ENCODE results near the gene ELOVL2.

The ELOVL2 gene

GRCh38 chr6:11028959-11029358 lies 15.1 kb downstream of the ELOVL2 start:
- DNase-seq, result no peak
- in situ Hi-C loops (cut with MboI; ENCODE audit: low pct_unique_long_range_greater_than_20kb, low sequenced_read_pairs), result no loop called here

GRCh38 chr6:11027565-11028110 lies 16.5 kb downstream of the ELOVL2 start:
- in situ Hi-C loops (cut with MboI; ENCODE audit: low pct_unique_long_range_greater_than_20kb, low sequenced_read_pairs), result no loop called here
- DNase-seq, result no peak

- no peak for DNase-seq
- in situ Hi-C loops (cut with MboI; ENCODE audit: low pct_unique_long_range_greater_than_20kb, low sequenced_read_pairs), result no loop called here
These were observed 18.0 kb downstream of the ELOVL2 start for GRCh38 chr6:11025921-11026635.

GRCh38 chr6:11025130-11025529 lies 19.0 kb downstream of the ELOVL2 start:
- in situ Hi-C loops (cut with MboI; ENCODE audit: low pct_unique_long_range_greater_than_20kb, low sequenced_read_pairs), result no loop called here

DNA sequence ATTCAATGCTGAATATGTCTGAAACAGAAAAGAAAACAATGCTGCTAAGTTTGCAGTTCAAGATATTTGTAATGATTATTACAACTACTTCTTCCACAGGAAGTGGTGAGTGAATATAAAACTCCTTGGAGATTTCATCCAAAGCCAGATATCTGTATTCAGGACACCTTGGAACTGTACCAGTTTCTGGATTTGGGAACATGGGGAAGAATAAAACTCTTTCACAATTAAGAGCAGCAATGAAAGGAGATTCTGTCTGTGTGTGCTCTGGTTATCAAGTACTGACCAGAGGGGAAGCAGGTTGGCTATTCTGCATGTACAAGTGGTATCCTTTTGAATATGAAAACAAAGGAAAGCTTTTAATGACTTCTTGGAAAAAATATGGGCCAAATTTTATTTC lies 21.1 kb downstream of the ELOVL2 start:
- DNase-seq, result no peak
- in situ Hi-C loops (cut with MboI; ENCODE audit: low pct_unique_long_range_greater_than_20kb, low sequenced_read_pairs), result no loop called here

More at GRCh38 chr6:11025130-11025529, 19.0 kb downstream of the ELOVL2 start:
- no peak for DNase-seq

GRCh38 chr6:11021714-11022113 lies 22.4 kb downstream of the ELOVL2 start:
- in situ Hi-C loops (cut with MboI; ENCODE audit: low pct_unique_long_range_greater_than_20kb, low sequenced_read_pairs), result no loop called here
- no peak for DNase-seq

DNA sequence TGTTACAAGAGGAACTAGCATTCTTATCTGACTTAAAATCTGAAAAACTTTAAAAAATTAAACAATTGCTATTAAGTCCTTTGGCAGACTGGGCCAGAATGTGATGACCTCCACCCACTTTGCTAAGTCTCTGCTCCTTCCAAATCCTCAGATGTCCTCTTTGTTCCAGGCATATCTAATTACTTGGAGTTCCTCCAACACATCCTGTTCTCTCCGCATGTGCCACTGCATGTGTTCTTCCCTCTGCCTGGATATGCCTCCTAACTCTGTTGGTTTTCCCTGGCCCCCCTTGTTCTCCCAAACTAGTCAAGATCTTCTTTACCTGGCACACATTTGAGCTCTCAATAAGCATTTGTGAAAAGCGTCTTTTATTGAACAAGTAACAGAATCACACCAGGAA lies 23.1 kb downstream of the ELOVL2 start:
- DNase-seq, result no peak
- in situ Hi-C loops (cut with MboI; ENCODE audit: low pct_unique_long_range_greater_than_20kb, low sequenced_read_pairs), result no loop called here

DNA sequence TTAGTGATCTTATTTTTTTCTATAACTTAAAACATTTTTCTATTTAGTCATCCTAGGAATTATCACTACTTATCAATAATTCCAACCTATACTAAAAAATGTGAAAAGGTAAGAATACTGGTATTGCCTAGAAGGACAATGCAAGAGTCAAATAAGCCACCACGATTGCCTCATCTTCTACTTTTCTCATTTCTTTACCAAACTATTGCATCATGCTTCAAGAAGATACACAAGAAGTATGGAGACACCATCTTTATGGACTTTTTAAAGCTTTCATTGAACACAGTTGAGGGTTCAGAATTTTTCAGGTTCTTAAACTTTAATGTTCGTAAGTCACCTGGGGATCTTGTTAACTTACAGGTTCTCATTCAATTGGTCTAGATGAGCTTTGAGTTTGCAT lies 25.9 kb downstream of the ELOVL2 start:
- in situ Hi-C loops (cut with MboI; ENCODE audit: low pct_unique_long_range_greater_than_20kb, low sequenced_read_pairs), result no loop called here

GRCh38 chr6:11017090-11017489 lies 27.0 kb downstream of the ELOVL2 start:
- DNase-seq, result no peak
- in situ Hi-C loops (cut with MboI; ENCODE audit: low pct_unique_long_range_greater_than_20kb, low sequenced_read_pairs), result no loop called here

More for the DNA sequence above, 25.9 kb downstream of the ELOVL2 start:
- no peak for DNase-seq

GRCh38 chr6:11016452-11016851 lies 27.7 kb downstream of the ELOVL2 start:
- DNase-seq, result no peak
- in situ Hi-C loops (cut with MboI; ENCODE audit: low pct_unique_long_range_greater_than_20kb, low sequenced_read_pairs), result no loop called here

DNA sequence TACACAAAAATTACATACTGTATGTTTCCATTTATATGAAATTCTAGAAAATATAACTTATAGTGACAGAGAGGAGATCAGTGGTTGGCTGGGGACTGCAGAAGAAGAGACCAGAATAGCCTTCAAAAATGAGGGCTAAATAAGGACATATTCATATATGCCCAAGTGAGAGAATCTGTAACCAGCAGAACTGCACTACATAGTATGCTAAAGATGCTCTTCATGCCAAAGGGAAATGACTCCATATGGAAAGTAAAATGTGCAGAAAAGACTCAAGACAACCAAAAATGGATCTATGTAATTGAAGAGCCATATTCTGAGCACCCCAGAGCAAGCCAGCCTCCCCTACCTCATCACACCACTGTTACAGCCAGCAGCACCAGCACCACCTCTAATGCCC lies 29.0 kb downstream of the ELOVL2 start:
- no peak for DNase-seq
- in situ Hi-C loops (cut with MboI; ENCODE audit: low pct_unique_long_range_greater_than_20kb, low sequenced_read_pairs), result no loop called here

- no peak for DNase-seq
- in situ Hi-C loops (cut with MboI; ENCODE audit: low pct_unique_long_range_greater_than_20kb, low sequenced_read_pairs), result no loop called here
These were observed 30.4 kb downstream of the ELOVL2 start for GRCh38 chr6:11013721-11014070.

DNA sequence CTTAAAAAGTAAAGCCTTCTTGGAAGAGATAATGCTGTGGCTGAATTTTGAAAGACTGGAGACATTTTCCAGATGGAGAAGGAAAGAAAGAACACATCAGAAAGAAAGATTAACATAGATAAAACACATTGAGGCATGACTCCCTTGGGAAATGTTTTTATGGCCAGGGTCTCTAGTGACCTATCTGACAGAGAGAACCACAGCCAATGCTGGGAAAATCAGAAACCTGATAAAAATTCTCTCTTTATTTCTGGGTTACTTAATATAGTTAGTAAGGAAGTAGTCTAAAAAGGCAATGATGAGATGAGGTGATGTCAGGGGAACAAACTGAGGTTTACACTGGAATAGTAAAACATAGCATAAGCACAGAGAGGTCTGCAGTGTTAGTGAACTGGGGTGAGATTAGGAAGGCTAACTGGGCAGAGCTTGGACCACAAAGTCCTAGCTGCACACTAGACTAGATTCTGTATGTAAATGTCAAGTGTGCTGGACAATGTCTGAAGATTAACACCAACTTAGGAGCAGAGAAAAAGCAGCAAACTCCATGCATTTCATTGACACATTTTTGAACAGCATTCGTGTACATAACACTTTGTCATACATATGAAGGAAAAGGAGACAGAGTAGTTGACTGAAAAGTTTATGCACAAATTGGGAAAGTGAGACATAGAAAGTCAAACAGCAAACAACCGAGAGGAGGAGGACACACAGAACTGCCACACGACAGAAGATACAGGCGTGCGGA lies 31.0 kb downstream of the ELOVL2 start:
- DNase-seq, result no peak
- in situ Hi-C loops (cut with MboI; ENCODE audit: low pct_unique_long_range_greater_than_20kb, low sequenced_read_pairs), result no loop called here

GRCh38 chr6:11012295-11012754 lies 31.8 kb downstream of the ELOVL2 start:
- in situ Hi-C loops (cut with MboI; ENCODE audit: low pct_unique_long_range_greater_than_20kb, low sequenced_read_pairs), result no loop called here

GRCh38 chr6:11011787-11012234 lies 32.3 kb downstream of the ELOVL2 start:
- DNase-seq, result peak; percentile 8
- in situ Hi-C loops (cut with MboI; ENCODE audit: low pct_unique_long_range_greater_than_20kb, low sequenced_read_pairs), result no loop called here

More at GRCh38 chr6:11012295-11012754, 31.8 kb downstream of the ELOVL2 start:
- DNase-seq, result no peak

DNA sequence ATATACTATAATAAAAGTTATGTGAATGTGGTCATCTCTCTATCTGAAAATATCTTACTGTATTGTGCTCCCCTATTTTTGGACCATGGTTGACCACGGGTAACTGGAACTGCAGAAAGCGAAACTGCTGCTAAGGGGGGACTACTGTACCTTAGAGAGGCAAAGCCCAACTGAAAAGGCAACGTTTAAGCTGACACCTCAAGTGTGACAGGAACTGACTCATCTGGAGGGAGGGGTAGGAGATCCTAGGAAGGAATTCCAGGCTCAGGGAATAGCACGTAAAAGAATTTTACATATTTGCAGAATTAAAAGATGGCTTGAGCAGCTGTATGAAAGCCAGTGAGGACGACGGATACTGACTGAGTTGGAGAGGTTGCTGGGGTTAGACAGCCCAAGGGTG lies 34.8 kb downstream of the ELOVL2 start:
- no peak for DNase-seq

GRCh38 chr6:11008821-11009220 lies 35.3 kb downstream of the ELOVL2 start:
- in situ Hi-C loops (cut with MboI; ENCODE audit: low pct_unique_long_range_greater_than_20kb, low sequenced_read_pairs), result no loop called here
- no peak for DNase-seq

More for the DNA sequence above, 34.8 kb downstream of the ELOVL2 start:
- in situ Hi-C loops (cut with MboI; ENCODE audit: low pct_unique_long_range_greater_than_20kb, low sequenced_read_pairs), result no loop called here

GRCh38 chr6:11007715-11008608 lies 36.1 kb downstream of the ELOVL2 start:
- no peak for DNase-seq
- in situ Hi-C loops (cut with MboI; ENCODE audit: low pct_unique_long_range_greater_than_20kb, low sequenced_read_pairs), result no loop called here

- DNase-seq, result no peak
- in situ Hi-C loops (cut with MboI; ENCODE audit: low pct_unique_long_range_greater_than_20kb, low sequenced_read_pairs), result no loop called here
These were observed 38.0 kb downstream of the ELOVL2 start for GRCh38 chr6:11006061-11006460.
